ENCODE measurements around the gene OPTC.

OPTC gene

DNA sequence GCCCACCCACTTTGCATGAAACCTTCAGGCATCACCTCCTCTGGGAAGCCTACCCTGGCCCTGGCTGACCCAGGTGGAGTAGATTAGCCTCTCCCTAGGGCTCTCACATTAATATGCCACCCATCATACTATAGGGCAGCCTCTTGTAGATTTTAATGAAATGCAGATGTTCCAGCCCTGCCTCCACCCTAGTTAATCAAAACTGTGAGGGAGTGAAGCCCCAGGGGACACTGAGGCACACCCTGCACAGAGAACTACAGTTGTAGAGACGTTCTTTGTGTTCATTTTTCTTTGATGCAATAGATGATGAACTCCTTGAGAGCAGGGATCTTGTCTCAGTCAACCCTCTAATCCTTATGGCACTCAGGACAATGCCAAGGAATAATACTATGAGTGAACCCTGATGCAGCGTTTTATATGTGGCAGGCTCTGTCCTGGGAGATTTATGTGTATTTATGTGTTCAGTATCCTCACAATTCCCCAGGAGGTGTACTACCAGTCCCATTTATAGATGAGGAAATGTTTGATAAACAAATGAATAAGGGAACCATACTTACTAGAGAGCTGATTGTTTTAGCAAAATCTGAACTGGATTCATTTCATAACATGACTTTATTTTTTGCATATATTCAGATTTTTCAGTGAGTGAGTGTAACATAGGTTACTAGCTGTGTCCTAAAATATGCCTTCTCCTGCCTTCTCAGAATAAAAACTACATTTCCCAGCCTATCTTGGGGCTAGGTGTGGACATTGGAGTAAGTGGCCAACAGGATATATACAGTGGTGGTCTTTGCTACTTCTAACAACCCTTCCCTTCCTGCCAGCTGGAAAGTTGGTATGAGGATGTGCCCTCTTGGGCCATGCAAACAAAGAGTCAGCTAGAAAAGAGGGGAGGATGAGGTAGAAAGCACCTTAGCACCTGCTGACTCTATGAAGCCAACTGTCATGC, 41.8 kb upstream of the OPTC start:
- TF ChIP-seq, protein P1, sequence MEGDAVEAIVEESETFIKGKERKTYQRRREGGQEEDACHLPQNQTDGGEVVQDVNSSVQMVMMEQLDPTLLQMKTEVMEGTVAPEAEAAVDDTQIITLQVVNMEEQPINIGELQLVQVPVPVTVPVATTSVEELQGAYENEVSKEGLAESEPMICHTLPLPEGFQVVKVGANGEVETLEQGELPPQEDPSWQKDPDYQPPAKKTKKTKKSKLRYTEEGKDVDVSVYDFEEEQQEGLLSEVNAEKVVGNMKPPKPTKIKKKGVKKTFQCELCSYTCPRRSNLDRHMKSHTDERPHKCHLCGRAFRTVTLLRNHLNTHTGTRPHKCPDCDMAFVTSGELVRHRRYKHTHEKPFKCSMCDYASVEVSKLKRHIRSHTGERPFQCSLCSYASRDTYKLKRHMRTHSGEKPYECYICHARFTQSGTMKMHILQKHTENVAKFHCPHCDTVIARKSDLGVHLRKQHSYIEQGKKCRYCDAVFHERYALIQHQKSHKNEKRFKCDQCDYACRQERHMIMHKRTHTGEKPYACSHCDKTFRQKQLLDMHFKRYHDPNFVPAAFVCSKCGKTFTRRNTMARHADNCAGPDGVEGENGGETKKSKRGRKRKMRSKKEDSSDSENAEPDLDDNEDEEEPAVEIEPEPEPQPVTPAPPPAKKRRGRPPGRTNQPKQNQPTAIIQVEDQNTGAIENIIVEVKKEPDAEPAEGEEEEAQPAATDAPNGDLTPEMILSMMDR (IDR thresholded peaks at IDR 0.05; ENCODE audit: low read depth, low read length, missing control alignments): no peak
- H3K4me3 ChIP-seq (replicated peaks; ENCODE audit: low read depth, low read length): no peak overlapping the region
- DNase-seq (ENCODE audit: extremely low read depth, low read depth): no peak

DNA sequence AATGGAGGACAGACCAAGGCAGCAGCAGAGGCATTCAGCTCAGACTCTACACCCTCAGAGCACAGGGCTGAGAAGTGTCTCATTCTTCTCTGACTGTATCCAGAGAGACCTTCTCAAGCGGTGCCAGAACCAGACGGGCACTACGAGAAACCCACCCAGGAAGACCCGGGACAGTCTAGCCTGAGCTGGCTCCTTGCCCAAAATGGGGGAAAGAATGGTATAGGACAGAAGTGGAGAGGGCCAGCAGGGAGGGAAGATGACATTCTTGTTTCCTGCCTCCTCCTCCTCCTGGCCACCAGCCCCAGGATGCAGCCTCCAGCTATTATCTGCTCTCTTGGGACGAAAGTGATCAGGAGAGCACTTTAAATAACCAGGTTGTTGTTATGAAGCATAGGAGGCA, 40.9 kb upstream of the OPTC start:
- TF ChIP-seq, protein P1 (IDR thresholded peaks at IDR 0.05; ENCODE audit: low read depth, low read length, missing control alignments): no peak
- no peak overlapping the region for H3K4me3 ChIP-seq (replicated peaks; ENCODE audit: low read depth, low read length)
- no peak for DNase-seq (ENCODE audit: extremely low read depth, low read depth)

DNA sequence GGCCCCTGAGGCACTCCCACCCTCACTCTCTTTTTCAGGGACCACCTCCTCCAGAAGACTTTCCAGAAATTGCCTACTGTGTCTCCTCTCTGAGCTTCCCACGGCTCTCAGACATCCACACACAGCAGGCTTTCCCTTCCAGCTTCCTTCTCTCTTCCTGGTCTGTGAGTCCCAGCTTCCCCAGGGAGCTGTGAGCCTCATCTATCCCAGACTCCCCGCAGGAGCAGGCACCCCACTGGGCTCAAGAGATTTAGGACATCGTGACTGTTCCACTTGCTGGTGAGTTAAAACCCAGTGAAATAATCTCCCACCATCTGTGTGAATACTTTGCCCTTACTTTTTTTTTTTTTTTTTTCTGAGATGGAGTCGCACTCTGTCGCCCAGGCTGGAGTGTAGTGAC, 40.3 kb upstream of the OPTC start:
- DNase-seq (ENCODE audit: extremely low read depth, low read depth): no peak
- TF ChIP-seq, protein P1 (IDR thresholded peaks at IDR 0.05; ENCODE audit: low read depth, low read length, missing control alignments): no peak
- H3K4me3 ChIP-seq (replicated peaks; ENCODE audit: low read depth, low read length): no peak overlapping the region

DNA sequence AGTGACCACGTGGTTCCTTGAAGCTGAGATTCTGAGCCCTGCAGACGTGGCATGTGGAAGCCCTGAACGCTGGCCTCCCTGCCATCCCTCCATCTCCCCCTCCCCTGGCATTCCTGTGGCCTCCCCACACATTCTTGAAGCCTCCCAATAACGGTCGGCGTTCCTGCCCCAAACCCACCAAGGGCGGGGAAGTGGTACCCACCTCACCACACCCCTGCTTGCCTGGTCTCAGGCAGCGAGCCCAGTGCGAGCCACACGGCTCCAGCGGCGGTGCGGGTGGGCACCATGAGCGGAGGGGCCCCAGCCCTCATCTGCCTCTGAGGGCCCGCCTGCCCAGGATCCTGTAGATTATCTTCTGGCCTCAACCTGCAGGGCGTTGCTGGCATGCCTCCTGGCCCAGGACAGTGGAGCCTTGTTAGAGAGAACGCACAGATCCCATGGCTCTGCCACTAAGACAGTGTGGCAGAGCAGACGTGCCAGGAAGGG, 38.9 kb upstream of the OPTC start:
- TF ChIP-seq, protein P1 (IDR thresholded peaks at IDR 0.05; ENCODE audit: low read depth, low read length, missing control alignments): no peak
- DNase-seq (ENCODE audit: extremely low read depth, low read depth): no peak
- H3K4me3 ChIP-seq (replicated peaks; ENCODE audit: low read depth, low read length): no peak overlapping the region

DNA sequence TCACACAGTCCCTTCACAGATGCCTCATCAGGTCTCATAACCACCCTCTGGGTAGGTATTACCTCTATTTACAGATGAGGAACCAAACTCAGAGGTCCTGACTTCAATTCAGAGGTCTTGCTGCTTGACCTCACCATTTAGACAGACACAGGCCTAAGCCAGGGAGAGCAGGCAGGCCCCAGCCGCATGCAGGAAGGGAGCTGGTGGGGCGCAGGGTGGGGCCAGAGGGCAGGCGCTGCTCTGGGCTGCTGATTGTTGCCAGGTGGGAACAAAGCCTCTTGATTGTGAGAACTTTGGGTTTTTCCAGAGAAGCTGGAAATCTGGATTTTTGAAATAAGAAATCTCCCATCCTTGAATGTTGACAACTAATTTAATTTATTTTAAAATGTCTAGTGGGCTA, 38.2 kb upstream of the OPTC start:
- TF ChIP-seq, protein P1 (IDR thresholded peaks at IDR 0.05; ENCODE audit: low read depth, low read length, missing control alignments): no peak
- DNase-seq (ENCODE audit: extremely low read depth, low read depth): no peak
- no peak overlapping the region for H3K4me3 ChIP-seq (replicated peaks; ENCODE audit: low read depth, low read length)

DNA sequence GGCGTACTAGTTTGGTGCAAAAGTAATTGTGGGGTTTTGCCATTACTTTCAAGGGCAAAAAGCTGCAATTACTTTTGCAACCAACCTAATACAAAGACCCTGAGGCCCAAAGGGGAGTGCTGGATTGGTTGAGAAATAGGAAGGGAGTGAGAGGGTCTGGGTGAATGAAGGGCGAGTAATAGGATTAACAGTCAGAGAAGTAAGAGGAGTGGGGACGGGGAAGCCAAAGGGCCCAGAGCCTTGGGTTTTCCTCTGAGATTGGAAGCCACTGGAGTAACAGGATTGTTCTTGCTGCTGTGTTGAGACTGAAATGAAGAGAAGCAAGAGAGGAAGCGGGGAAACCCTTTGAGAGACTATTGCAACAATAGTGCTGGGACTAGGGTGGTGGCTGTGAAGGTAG, 37.4 kb upstream of the OPTC start:
- TF ChIP-seq, protein P1 (IDR thresholded peaks at IDR 0.05; ENCODE audit: low read depth, low read length, missing control alignments): no peak
- H3K4me3 ChIP-seq (replicated peaks; ENCODE audit: low read depth, low read length): no peak overlapping the region
- no peak for DNase-seq (ENCODE audit: extremely low read depth, low read depth)
